ENCODE measurements around the gene MAP3K21. TPM values are rescaled to one million over a fixed set of nuclear protein-coding genes. Genes with fewer than 3 reads are reported as not detected.
A peak's percentile ranks its signal among the peaks of the same experiment; 100 is the strongest.

MAP3K21 gene
- total and polyA plus RNA-seq, 2 of the 8 experiments (the other 6 are each of a cell fraction or from before 2014, with no cell fraction given), result 21.2 to 21.8 TPM

DNA sequence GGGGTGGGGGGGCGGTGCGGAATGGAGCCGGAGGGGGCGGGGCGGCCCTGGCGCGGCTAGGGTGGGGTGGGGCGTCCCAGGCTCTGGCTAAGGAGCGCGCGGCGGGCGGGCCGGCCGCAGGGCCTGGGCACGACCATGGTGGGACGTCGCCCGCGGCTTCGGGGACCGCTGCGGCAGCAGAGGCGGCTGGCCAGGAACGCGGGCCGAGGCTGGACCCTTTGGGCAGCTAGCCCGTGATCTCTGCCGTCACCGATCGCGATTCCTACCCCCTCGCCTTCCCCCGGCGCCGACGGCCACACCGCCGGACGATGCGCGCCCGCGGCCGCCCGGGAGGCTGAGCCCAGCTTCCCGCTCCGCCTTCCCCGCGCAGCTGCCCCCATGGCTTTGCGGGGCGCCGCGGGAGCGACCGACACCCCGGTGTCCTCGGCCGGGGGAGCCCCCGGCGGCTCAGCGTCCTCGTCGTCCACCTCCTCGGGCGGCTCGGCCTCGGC, at the start of gene MAP3K21 (continued):
- no peak for TF ChIP-seq CHD1 (IDR thresholded peaks at IDR 0.05; ENCODE audit: low read depth, low read length)
- TF ChIP-seq KDM1A (IDR thresholded peaks at IDR 0.05; ENCODE audit: borderline replicate concordance, low read length), result no peak
- TF ChIP-seq EP300 (IDR thresholded peaks at IDR 0.05; ENCODE audit: borderline replicate concordance in 1 of 2, low read depth in 2 of 2, low read length in 2 of 2), result no peak
- no peak for TF ChIP-seq RNF2 (IDR thresholded peaks at IDR 0.05; ENCODE audit: borderline replicate concordance, low read depth, low read length, missing control alignments, poor library complexity, severe bottlenecking)
- TF ChIP-seq RXRA (IDR thresholded peaks at IDR 0.05; ENCODE audit: insufficient read depth, low read depth, low read length), result no peak
- TF ChIP-seq, protein P1, sequence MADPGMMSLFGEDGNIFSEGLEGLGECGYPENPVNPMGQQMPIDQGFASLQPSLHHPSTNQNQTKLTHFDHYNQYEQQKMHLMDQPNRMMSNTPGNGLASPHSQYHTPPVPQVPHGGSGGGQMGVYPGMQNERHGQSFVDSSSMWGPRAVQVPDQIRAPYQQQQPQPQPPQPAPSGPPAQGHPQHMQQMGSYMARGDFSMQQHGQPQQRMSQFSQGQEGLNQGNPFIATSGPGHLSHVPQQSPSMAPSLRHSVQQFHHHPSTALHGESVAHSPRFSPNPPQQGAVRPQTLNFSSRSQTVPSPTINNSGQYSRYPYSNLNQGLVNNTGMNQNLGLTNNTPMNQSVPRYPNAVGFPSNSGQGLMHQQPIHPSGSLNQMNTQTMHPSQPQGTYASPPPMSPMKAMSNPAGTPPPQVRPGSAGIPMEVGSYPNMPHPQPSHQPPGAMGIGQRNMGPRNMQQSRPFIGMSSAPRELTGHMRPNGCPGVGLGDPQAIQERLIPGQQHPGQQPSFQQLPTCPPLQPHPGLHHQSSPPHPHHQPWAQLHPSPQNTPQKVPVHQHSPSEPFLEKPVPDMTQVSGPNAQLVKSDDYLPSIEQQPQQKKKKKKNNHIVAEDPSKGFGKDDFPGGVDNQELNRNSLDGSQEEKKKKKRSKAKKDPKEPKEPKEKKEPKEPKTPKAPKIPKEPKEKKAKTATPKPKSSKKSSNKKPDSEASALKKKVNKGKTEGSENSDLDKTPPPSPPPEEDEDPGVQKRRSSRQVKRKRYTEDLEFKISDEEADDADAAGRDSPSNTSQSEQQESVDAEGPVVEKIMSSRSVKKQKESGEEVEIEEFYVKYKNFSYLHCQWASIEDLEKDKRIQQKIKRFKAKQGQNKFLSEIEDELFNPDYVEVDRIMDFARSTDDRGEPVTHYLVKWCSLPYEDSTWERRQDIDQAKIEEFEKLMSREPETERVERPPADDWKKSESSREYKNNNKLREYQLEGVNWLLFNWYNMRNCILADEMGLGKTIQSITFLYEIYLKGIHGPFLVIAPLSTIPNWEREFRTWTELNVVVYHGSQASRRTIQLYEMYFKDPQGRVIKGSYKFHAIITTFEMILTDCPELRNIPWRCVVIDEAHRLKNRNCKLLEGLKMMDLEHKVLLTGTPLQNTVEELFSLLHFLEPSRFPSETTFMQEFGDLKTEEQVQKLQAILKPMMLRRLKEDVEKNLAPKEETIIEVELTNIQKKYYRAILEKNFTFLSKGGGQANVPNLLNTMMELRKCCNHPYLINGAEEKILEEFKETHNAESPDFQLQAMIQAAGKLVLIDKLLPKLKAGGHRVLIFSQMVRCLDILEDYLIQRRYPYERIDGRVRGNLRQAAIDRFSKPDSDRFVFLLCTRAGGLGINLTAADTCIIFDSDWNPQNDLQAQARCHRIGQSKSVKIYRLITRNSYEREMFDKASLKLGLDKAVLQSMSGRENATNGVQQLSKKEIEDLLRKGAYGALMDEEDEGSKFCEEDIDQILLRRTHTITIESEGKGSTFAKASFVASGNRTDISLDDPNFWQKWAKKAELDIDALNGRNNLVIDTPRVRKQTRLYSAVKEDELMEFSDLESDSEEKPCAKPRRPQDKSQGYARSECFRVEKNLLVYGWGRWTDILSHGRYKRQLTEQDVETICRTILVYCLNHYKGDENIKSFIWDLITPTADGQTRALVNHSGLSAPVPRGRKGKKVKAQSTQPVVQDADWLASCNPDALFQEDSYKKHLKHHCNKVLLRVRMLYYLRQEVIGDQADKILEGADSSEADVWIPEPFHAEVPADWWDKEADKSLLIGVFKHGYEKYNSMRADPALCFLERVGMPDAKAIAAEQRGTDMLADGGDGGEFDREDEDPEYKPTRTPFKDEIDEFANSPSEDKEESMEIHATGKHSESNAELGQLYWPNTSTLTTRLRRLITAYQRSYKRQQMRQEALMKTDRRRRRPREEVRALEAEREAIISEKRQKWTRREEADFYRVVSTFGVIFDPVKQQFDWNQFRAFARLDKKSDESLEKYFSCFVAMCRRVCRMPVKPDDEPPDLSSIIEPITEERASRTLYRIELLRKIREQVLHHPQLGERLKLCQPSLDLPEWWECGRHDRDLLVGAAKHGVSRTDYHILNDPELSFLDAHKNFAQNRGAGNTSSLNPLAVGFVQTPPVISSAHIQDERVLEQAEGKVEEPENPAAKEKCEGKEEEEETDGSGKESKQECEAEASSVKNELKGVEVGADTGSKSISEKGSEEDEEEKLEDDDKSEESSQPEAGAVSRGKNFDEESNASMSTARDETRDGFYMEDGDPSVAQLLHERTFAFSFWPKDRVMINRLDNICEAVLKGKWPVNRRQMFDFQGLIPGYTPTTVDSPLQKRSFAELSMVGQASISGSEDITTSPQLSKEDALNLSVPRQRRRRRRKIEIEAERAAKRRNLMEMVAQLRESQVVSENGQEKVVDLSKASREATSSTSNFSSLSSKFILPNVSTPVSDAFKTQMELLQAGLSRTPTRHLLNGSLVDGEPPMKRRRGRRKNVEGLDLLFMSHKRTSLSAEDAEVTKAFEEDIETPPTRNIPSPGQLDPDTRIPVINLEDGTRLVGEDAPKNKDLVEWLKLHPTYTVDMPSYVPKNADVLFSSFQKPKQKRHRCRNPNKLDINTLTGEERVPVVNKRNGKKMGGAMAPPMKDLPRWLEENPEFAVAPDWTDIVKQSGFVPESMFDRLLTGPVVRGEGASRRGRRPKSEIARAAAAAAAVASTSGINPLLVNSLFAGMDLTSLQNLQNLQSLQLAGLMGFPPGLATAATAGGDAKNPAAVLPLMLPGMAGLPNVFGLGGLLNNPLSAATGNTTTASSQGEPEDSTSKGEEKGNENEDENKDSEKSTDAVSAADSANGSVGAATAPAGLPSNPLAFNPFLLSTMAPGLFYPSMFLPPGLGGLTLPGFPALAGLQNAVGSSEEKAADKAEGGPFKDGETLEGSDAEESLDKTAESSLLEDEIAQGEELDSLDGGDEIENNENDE (IDR thresholded peaks at IDR 0.05; ENCODE audit: insufficient replicate concordance, low read length), result no peak
- TF ChIP-seq SRF (IDR thresholded peaks at IDR 0.05; ENCODE audit: low read depth, low read length), result no peak
- peak; percentile 52; the same call in 1 of the 2 replicates for TF ChIP-seq POLR2AphosphoS5 (IDR thresholded peaks at IDR 0.05; ENCODE audit: low read depth, low read length)
- TF ChIP-seq BRCA1 (IDR thresholded peaks at IDR 0.05; ENCODE audit: low read depth, low read length), result no peak
- peak; percentile 45 to 64; a peak in 2 of 3 replicates for TF ChIP-seq POLR2A (IDR thresholded peaks at IDR 0.05; ENCODE audit: control extremely low read depth in 1 of 2, low read depth in 2 of 2, low read length in 2 of 2)
- no peak for TF ChIP-seq SP4 (IDR thresholded peaks at IDR 0.05; ENCODE audit: low read length)
- no peak for TF ChIP-seq POU5F1 (IDR thresholded peaks at IDR 0.05; ENCODE audit: low read depth, low read length)

Measured in H1 (cell line).